GM12878 (cell line): ENCODE data around the gene RFPL1. TPM values are rescaled to one million over a fixed set of nuclear protein-coding genes. Genes with fewer than 3 reads are reported as not detected.

ENCODE experiments used
- ATAC-seq: fragments of 200-7000 bp; cut with Tn5 transposase; 3 replicates; pipeline ENCODE4 v1.9.1; 2020; ENCODE audit warnings: mild to moderate bottlenecking, moderate library complexity
- BruUV-seq: library from RNA; stranded (reverse); fragments of 400-500 nt; replicated peaks from 2 replicates; lab custom pipeline; 2021; lab: Mats Ljungman, UMichigan
- CTCF ChIA-PET: fragments of 300-600 bp; sonication (Branson Sonifier 250); formaldehyde crosslinking; extraction: SDS; loops from one replicate; lab custom pipeline; 2021; ENCODE audit warnings: inconsistent platforms; lab: Yijun Ruan, JAX
- POLR2A ChIA-PET: fragments of 350-600 bp; formaldehyde crosslinking; extraction: SDS; loops from one replicate; lab custom pipeline; 2021; ENCODE audit warnings: inconsistent platforms; lab: Charles Lee
- RAD21 ChIA-PET: fragments of 300-600 bp; sonication (Branson Sonifier 250); formaldehyde crosslinking; loops from one replicate; lab custom pipeline; 2023; ENCODE audit warnings: antibody characterized with exemption; ENCODE audit not compliant: unreplicated experiment; lab: Charles Lee
- SMC1A ChIA-PET: fragments of 300-600 bp; sonication (Branson Sonifier 250); formaldehyde crosslinking; loops from one replicate; lab custom pipeline; 2023; ENCODE audit not compliant: unreplicated experiment, uncharacterized antibody; lab: Charles Lee
- DNase-seq: peaks from one replicate; pipeline ENCODE4 v3.0.0-alpha.2; 2011; ENCODE audit warnings: low read depth, low spot score
- FAIRE-seq: peaks from 3 replicates; lab custom pipeline; 2011; peaks lifted over from hg19 to GRCh38; lab: Jason Lieb, UNC
- H2AFZ ChIP-seq: 2 replicates; pipeline ENCODE4 v1.6.0; 2011; ENCODE audit warnings: low read depth, low read length, control low read depth; ENCODE audit not compliant: control insufficient read depth
- H3K27ac ChIP-seq: 2 replicates; pipeline ENCODE4 v1.5.1; 2011; ENCODE audit warnings: control low read depth; ENCODE audit not compliant: control insufficient read depth, insufficient read depth
- H3K27me3 ChIP-seq, 2 experiments: replicated peaks in 1 of 2; 2 replicates each; pipeline versions ENCODE4 v1.6.0 to v1.6.1; 2011; ENCODE audit warnings: low read length in 1 of 2; ENCODE audit not compliant: control insufficient read depth in 2 of 2, insufficient read depth in 2 of 2
- H3K36me3 ChIP-seq, 2 experiments: 2 replicates each; pipeline ENCODE4 v1.5.1; 2011; ENCODE audit warnings: low read length in 1 of 2; ENCODE audit not compliant: control insufficient read depth in 2 of 2, insufficient read depth in 2 of 2
- H3K4me1 ChIP-seq: 2 replicates; pipeline ENCODE4 v1.6.1; 2011; ENCODE audit warnings: mild to moderate bottlenecking, low read length, moderate library complexity, mixed read lengths; ENCODE audit not compliant: control insufficient read depth, insufficient read depth
- H3K4me2 ChIP-seq: 2 replicates; pipeline ENCODE4 v1.6.0; 2011; ENCODE audit warnings: control low read depth; ENCODE audit not compliant: control insufficient read depth, insufficient read depth
- H3K4me3 ChIP-seq: fragments of 200-600 bp; sonication (generic); 2 replicates; pipeline ENCODE4 v1.5.1; 2016
- H3K79me2 ChIP-seq: 2 replicates; pipeline ENCODE4 v1.6.0; 2011; ENCODE audit warnings: low read length; ENCODE audit not compliant: control insufficient read depth, insufficient read depth
- H3K9ac ChIP-seq: 2 replicates; pipeline ENCODE4 v1.8.0; 2011; ENCODE audit warnings: low read length, control low read depth, mixed read lengths; ENCODE audit not compliant: control insufficient read depth, insufficient read depth
- H3K9me3 ChIP-seq: replicated peaks from 3 replicates; pipeline ENCODE4 v1.5.1; 2011; ENCODE audit warnings: mild to moderate bottlenecking, low read length; ENCODE audit not compliant: control insufficient read depth, insufficient read depth
- H4K20me1 ChIP-seq: 2 replicates; pipeline ENCODE4 v1.6.0; 2011; ENCODE audit not compliant: control insufficient read depth, insufficient read depth
- BHLHE40 ChIP-seq, 2 experiments: fragments of 450-650 bp in 1 of 2; IDR thresholded peaks; 2 replicates each; pipeline ENCODE4 v1.6.1; 2011 to 2017; ENCODE audit warnings: low read depth in 2 of 2, borderline replicate concordance in 1 of 2, improper control_type of control experiment in 1 of 2, low read length in 1 of 2, mild to moderate bottlenecking in 1 of 2
- CUX1 ChIP-seq: IDR thresholded peaks from 2 replicates; pipeline ENCODE4 v1.6.1; 2012; ENCODE audit warnings: improper control_type of control experiment, low read depth, low read length; ENCODE audit not compliant: insufficient replicate concordance
- MEF2B ChIP-seq: fragments of 450-650 bp; IDR thresholded peaks from 2 replicates; pipeline ENCODE4 v1.6.1; 2018; ENCODE audit warnings: mild to moderate bottlenecking, moderate library complexity; ENCODE audit not compliant: partially characterized antibody, poor library complexity, severe bottlenecking
- NFIC ChIP-seq: IDR thresholded peaks from 2 replicates; pipeline ENCODE4 v1.6.1; 2012; ENCODE audit warnings: low read depth, mild to moderate bottlenecking, inconsistent platforms, low read length, moderate library complexity
- POLR2AphosphoS5 ChIP-seq: IDR thresholded peaks from 2 replicates; pipeline ENCODE4 v1.6.1; 2011; ENCODE audit warnings: mild to moderate bottlenecking, low read length, inconsistent platforms
- USF1 ChIP-seq: IDR thresholded peaks from 2 replicates; pipeline ENCODE4 v1.6.1; 2011; ENCODE audit warnings: borderline replicate concordance, low read depth, mild to moderate bottlenecking, moderate library complexity, mixed read lengths, low read length; ENCODE audit not compliant: insufficient read depth; ENCODE audit errors: extremely low read length
- WGBS: methylation state at CpG from one replicate; pipeline ENCODE4 v1.1.6; 2016; ENCODE audit warnings: low lambda C conversion rate; ENCODE audit not compliant: insufficient replicate concordance, insufficient coverage; ENCODE audit errors: missing lambda C conversion rate; 5-methylcytosine and 5-hydroxymethylcytosine counted together
- in situ Hi-C: fragments of 300-500 bp; cut with MboI; formaldehyde crosslinking; loops from 9 replicates; pipeline ENCODE4 v1.14.3; 2018; ENCODE audit warnings: mixed read lengths
- intact Hi-C: fragments of 100-400 bp; cut with micrococcal nuclease; formaldehyde crosslinking; loops from one replicate; pipeline ENCODE4 v1.14.2; 2022; ENCODE audit not compliant: unreplicated experiment
- polyA plus RNA-seq, 11 experiments: library from polyadenylated mRNA; depleted of rRNA in 4 of 11; unstranded in 6 of 11; stranded (reverse) in 5 of 11; fragments of >200 nt; fragmentation: Nextera tagmentation in 4 of 11; fragmentation: Illumina TruSeq in 1 of 11; extraction: Ambion mirVana in 4 of 11; extraction: Trizol in 1 of 11; gene quantifications; 1 replicate in 1 of 11; 2 replicates in 10 of 11; pipeline versions ENCODE4 v1.2.1 to v1.2.3, GENCODE V29; 2011 to 2016; ENCODE audit warnings: inconsistent platforms in 2 of 11, missing spikeins in 2 of 11, low read depth in 1 of 11
- total RNA-seq, 4 experiments: library from RNA; depleted of rRNA in 3 of 4; stranded (reverse); fragments of >200 nt in 3 of 4; fragmentation: Illumina TruSeq in 1 of 4; extraction: Trizol in 1 of 4; gene quantifications; 2 replicates each; pipeline versions ENCODE4 v1.2.1 to v1.2.3, GENCODE V29; 2013 to 2021
- TF ChIP-seq, protein P1 (sequence below): fragments of 450-650 bp; IDR thresholded peaks from 2 replicates; pipeline ENCODE4 v1.6.1; 2016; ENCODE audit warnings: mild to moderate bottlenecking, moderate library complexity, borderline replicate concordance

RFPL1 gene
- total and polyA plus RNA-seq, 10 of the 15 experiments (the other 5 are each of a cell fraction or from before 2014, with no cell fraction given) = 0.13 TPM; not detected in 9

GRCh38 chr22:29408940-29409339 is 29.4 kb upstream of the RFPL1 start:
- TF ChIP-seq MEF2B (no peak), USF1 (no peak), CUX1 (no peak), NFIC (no peak), POLR2AphosphoS5 (no peak), BHLHE40 (IDR thresholded peaks at IDR 0.05; ENCODE audit: borderline replicate concordance in 1 of 2, low read depth in 2 of 2, low read length in 1 of 2) (no peak)
- TF ChIP-seq, protein P1, sequence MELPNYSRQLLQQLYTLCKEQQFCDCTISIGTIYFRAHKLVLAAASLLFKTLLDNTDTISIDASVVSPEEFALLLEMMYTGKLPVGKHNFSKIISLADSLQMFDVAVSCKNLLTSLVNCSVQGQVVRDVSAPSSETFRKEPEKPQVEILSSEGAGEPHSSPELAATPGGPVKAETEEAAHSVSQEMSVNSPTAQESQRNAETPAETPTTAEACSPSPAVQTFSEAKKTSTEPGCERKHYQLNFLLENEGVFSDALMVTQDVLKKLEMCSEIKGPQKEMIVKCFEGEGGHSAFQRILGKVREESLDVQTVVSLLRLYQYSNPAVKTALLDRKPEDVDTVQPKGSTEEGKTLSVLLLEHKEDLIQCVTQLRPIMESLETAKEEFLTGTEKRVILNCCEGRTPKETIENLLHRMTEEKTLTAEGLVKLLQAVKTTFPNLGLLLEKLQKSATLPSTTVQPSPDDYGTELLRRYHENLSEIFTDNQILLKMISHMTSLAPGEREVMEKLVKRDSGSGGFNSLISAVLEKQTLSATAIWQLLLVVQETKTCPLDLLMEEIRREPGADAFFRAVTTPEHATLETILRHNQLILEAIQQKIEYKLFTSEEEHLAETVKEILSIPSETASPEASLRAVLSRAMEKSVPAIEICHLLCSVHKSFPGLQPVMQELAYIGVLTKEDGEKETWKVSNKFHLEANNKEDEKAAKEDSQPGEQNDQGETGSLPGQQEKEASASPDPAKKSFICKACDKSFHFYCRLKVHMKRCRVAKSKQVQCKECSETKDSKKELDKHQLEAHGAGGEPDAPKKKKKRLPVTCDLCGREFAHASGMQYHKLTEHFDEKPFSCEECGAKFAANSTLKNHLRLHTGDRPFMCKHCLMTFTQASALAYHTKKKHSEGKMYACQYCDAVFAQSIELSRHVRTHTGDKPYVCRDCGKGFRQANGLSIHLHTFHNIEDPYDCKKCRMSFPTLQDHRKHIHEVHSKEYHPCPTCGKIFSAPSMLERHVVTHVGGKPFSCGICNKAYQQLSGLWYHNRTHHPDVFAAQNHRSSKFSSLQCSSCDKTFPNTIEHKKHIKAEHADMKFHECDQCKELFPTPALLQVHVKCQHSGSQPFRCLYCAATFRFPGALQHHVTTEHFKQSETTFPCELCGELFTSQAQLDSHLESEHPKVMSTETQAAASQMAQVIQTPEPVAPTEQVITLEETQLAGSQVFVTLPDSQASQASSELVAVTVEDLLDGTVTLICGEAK = peak; percentile 74
- intact Hi-C loops = no loop called here
- CTCF ChIA-PET = no interaction called here
- POLR2A ChIA-PET = no interaction called here
- SMC1A ChIA-PET = no interaction called here
- no peak for FAIRE-seq
- Histone ChIP-seq H3K4me3 (no peak overlapping the region), H3K9me3 (no peaks in the 10 kb centered on the region), H3K36me3 (no peaks in the 10 kb centered on the region), H2AFZ (peak overlapping the region; percentile 82), H4K20me1 (no peaks in the 10 kb centered on the region), H3K79me2 (no peaks in the 10 kb centered on the region), H3K4me1 (peaks cover 23% of the 10 kb centered on the region), H3K9ac (no peak overlapping the region), H3K27me3 (no peaks in the 10 kb centered on the region), H3K27ac (no peak overlapping the region), H3K4me2 (peak overlapping the region; percentile 60; the same call in 1 of the 2 replicates)
- RAD21 ChIA-PET = no interaction called here
- BruUV-seq = no TSS peak
- no peak for ATAC-seq
- 21% methylated on average over 6 of the region's 6 CpGs for WGBS
- in situ Hi-C loops = no loop called here
- no peak for DNase-seq
